CD1c-positive myeloid dendritic cell (primary cell): ENCODE data around the gene TMBIM6.
A peak's percentile ranks its signal among the peaks of the same experiment; 100 is the strongest.
"Not testable (repeated sequence)": the region's sequence is repeated elsewhere in the genome, so short reads cannot be mapped to it uniquely, and the experiment has no call there.

Experiments used
- DNase-seq: peaks from one replicate; pipeline ENCODE4 v3.0.0-alpha.2; 2016; ENCODE audit errors: extremely low spot score

The TMBIM6 gene

DNA sequence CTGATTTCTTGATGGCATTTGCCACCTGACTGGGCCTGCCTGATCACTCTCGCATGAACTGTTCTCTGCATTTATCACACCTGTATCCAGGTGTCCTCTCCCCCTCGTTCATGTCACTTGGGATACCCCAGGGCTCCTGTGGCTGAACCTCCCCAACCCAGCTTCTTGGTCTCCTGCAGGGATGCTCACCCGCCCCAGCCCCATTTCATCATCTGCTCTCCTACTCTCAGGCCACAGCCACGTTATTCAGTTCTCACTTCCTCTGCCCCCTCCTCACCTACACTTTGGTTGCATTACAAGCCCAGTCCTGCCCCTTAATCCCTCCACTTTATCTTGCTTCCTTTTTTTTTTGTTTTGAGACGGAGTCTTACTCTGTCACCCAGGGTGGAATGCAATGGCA, 35.5 kb downstream of the TMBIM6 start:
- DNase-seq, result peak; percentile 70

DNA sequence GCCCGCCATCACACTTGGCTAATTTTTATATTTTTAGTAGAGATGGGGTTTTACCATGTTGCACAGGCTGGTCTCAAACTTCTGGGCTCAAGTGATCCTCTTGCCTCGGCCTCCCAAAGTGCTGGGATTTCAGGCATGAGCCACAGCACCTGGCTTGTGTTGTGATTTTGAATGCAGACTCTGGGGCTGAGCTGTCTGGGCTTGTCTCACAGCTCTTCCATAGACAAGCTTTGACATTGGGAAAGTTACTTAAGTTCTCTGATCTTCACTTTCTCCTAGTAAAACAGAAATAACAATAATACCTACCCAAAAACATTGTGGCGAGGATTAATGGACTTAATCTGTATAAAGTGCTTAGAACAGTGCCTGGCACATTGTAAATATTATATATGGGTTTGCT, 36.0 kb downstream of the TMBIM6 start:
- DNase-seq, result no peak

- DNase-seq, result peak; percentile 44
These were observed 36.7 kb downstream of the TMBIM6 start for GRCh38 chr12:49777800-49778748.

- peak; percentile 24 for DNase-seq
These were observed 38.2 kb downstream of the TMBIM6 start for GRCh38 chr12:49779581-49779980.

GRCh38 chr12:49780914-49781313, 39.6 kb downstream of the TMBIM6 start:
- DNase-seq, result not testable (repeated sequence)

DNA sequence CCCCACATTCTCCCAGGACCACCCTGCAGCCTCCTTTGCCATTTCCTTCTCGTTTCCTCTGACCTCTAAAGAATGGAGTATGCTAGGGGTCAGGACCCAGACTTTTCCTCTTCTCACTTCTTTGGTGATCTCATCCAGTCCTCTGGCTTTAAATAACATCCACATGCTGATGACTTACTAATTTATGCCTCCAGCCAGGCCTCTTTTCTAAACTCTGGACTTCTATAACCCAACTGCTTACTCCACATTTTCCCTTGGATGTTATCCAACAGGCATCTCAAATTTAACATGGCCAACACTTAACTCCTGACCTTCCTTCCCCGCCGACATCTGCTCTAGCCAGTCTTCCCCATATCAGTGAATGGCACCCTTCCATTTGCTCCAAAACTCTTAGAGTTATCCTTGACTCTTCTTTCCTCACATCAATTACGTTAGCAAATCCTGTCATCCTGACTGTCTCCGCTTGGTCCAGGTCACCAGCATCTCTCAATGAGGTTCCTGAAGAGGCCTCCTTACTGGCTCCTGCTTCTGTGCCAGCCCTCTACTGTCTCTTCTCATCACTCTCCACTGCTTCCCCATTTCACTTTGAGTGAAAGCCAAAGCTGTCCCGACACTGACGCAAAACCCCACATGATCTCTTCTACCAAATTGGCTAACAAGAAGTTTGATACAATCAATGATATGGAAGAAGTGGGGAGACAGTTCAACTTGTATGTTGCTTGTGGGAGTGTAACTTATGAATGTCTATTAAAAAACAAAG, 42.7 kb downstream of the TMBIM6 start:
- peak; percentile 78 for DNase-seq

DNA sequence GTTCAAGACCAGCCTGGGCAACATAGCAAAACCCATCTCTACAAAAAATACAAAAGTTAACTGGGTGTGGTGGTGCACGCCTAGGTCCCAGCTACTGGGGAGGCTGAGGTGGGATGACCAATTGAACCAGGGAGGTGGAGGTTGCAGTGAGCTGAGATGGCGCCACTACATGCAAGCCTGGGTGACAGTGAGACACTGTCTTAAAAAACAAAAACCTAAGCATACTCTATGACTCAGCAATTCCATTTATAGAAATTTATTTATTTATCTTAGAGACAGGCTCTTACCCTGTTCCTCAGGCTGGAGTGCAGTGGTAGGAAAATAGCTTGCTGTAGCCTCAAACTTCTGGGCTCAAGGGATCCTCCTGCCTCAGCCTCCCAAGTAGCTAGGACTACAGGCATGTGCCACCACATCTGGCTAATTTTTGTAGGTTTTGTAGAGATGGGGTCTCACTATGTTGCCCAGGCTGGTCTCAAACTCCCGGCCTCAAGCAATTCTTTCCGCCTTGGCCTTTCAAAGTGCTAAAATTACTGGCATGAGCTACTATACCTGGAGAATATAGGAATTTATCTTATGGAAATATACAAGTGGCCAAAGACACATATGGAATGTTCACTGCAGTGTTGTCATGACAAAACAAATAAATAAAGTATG, 43.5 kb downstream of the TMBIM6 start:
- no peak for DNase-seq

GRCh38 chr12:49787672-49788071, 46.3 kb downstream of the TMBIM6 start:
- no peak for DNase-seq

DNA sequence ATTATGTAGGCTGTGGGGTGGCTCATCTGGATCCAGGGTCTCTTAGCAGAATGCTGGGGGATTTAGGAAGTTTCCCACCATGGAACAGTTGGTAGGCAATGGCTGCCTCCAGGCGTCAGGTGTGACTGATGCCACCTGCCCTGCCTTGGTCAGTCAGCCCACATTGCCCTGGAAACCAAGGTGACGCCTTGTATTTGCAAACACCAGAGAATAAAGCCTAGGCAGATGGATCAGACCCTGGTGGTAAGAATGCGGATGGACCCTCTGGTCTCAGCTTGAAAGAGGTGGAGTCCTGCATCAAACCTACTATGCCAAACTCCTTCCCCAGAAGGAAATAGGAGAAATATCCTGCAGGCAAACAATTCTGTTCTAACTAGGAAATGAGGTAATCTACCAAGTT, 48.6 kb downstream of the TMBIM6 start:
- DNase-seq, result no peak

- no peak for DNase-seq
These were observed 49.6 kb downstream of the TMBIM6 start for GRCh38 chr12:49790741-49791555.

GRCh38 chr12:49791700-49792099, 50.3 kb downstream of the TMBIM6 start:
- no peak for DNase-seq

DNA sequence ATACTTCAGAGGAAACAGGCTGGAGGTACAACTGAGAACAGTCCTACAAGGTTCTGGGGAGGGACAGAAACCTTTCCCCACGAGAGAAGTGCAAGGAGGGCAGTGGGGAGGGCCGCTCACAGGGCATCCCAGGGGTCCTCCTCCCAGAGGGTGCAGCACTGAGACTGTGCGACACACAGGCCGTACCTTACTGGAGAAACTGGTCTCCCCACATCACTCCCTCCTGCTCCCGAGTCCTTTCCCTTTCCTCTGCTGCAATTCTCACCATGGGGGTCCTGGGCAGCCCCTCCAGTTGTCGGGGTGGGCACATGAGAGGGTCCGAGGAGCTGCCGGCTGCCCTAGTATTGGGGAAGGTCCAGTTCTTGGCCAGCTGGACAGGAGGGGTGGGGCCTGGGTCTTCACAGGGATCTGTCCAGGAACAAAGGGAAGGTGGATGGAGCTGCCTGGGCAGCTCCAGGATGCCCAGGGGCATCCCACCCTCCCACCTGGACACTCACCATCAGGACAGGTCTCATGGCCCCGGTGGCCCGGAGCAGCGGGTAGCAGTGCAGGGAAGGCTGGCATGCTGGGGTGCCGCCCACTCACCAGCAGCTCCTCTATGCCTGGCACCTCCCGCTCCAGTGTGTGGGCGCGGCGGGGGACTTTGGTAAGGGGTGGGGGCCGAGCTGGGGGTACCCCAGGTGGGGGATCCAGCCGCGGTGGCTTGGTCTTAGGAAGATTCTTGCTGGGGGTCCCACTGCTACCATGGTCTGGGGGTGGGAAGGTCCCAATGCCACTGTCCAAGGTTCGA, 51.0 kb downstream of the TMBIM6 start:
- no peak for DNase-seq

GRCh38 chr12:49792976-49793580, 51.7 kb downstream of the TMBIM6 start:
- no peak for DNase-seq

DNA sequence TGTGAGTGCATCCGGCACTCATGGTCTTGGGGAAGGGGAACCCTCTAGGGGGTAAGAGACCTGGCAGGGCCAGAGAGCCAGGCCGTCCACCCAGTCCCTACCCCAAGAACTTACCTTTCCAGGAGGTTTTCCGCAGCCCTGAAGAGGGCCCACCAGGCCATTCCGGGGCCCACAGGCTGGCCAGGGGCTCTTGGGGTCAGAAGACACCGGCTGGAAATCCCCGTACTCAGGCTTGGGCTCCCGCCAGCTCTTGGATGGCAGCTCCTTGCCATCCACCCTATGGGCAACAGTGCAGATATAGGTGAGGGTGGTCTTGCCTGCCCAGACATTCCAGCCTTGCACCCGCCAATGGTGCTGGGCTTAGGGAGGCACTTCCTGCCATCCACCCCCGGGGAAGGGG, 52.3 kb downstream of the TMBIM6 start:
- no peak for DNase-seq

- DNase-seq, result no peak
These were observed 52.7 kb downstream of the TMBIM6 start for GRCh38 chr12:49794021-49794420.

DNA sequence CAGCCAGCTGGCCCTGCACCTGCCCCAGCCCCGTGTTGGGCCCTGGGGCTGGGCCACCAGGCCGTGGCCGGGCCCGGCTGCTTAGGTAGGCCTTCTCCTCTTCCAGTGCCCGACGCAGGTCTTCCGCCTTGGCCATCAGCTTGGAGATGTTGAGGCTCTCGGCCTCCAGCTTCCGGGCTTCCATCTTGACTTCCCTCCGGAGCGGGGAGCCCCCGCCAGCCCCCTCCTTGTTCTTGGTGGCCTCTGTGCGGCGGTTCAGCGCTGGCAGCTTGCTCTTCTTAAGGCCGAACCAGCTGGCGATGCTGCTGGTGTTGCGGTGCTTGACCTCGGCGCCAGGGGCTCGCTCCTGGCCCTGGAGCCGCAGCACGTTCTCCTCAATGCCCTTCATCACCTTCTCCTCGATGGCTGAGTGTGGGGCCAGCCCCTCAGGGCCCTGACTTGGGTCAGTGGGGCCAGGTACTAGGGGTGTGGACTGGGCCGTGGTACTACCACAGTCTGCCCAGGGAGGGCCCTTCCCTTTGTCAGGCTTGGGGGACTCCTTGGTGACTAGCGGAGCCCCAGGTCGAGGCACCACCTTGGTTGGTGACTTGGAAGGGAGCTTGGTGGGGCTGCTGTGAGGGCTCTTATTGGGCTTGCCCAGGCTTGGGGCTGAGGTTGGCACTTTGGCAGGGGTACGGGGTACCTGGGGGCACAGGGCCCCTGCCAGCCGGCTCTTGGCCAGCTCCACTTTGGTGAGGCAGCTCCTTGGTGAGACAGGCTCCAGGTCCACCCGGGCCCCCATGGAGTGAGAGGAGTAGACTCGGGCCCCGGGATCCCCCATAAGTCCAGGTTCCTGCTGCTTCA, 53.7 kb downstream of the TMBIM6 start:
- DNase-seq, result no peak

DNA sequence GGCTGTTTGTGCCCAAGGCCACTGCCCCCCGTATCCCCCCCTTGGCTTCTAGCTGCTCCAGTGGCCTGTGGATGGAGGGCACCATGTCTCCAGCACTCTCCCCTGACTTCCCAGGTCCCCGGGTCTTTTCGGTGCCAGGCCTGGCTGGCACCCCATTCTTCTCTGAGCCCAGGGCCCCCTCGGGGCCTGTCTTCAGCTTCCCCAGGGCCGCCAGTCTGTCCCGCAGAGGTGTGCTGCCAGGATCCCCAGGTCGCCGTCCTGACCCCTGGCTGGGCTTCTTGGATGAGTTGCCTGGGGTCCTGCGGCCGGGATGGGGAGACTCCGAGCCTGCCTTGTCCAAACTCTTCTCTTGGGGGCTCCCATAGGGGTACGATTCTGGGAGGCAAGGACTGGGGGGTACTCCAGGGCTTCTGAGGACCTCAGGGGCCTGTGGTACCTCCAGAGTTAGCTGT, 54.3 kb downstream of the TMBIM6 start:
- no peak for DNase-seq

- no peak for DNase-seq
These were observed 54.8 kb downstream of the TMBIM6 start for GRCh38 chr12:49796155-49796554.
